ENCODE data around the gene BET1L. TPM values are rescaled to one million over a fixed set of nuclear protein-coding genes. Genes with fewer than 3 reads are reported as not detected.
"Not testable (repeated sequence)": the region's sequence is repeated elsewhere in the genome, so short reads cannot be mapped to it uniquely, and the experiment has no call there.

BET1L gene
- total RNA-seq, 1 donor: 20.6 TPM

DNA sequence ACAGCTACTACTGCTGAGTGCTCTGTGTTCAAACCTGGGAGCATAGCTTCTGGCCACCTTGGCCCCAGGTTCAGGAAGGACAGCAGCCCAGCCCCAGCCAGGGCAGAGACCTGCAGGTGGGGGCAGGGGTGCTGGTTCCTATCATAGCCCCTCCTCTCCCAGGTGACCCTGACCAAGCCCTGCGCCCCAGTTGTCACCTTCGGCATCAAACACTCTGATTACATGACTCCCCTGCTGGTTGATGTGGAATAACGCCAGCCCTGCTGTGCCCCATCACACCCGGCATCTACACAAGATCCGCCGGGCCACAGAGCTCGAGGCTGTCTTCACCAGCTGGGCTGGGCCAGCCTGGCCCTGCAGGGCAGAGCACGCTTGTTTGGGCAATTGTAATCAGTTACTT, 7.4 kb downstream of the BET1L start:
- H3K4me3 ChIP-seq (ENCODE audit: low read length): no peak overlapping the region
- no peaks in the 10 kb centered on the region for H3K27me3 ChIP-seq (ENCODE audit: insufficient read depth, low read length)
- H3K9me3 ChIP-seq (ENCODE audit: low read depth, low read length): no peaks in the 10 kb centered on the region
- H3K4me1 ChIP-seq (ENCODE audit: insufficient read depth, low read length): peaks cover 19% of the 10 kb centered on the region

- H3K4me1 ChIP-seq (ENCODE audit: insufficient read depth, low read length): peaks cover 19% of the 10 kb centered on the region
- no peaks in the 10 kb centered on the region for H3K27me3 ChIP-seq (ENCODE audit: insufficient read depth, low read length)
- H3K9me3 ChIP-seq (ENCODE audit: low read depth, low read length): no peaks in the 10 kb centered on the region
- H3K4me3 ChIP-seq (ENCODE audit: low read length): no peak overlapping the region
Measured at GRCh38 chr11:199004-199581, 8.1 kb downstream of the BET1L start.

DNA sequence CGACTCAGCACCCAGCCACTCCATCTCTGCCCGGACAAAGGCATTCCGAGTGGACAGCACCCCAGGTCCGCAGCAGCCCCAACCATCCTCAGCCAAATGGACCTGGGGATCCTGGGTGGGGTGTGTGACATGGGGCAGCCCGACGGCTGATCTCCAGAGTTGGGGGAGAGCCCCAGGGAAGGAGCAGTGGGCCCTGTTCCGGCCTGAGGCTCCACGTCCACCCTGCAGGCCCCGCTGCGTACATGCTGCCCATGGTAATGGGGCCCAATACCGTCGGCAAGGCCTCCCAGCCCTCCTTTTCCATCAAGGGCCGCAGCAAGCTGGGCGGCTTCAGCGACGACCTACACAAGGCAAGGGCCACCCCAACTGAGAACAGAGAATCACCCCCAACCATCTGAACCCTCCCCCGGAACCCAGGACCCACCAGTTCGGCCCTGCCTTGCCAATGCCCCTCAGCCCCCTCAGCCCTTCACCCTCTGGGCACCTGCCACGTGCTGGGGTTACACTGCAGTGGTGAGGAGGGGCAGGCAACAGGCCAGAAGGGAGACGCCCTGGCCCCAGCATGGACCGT, 8.9 kb downstream of the BET1L start:
- Histone ChIP-seq H3K4me3 (ENCODE audit: low read length) (no peak overlapping the region), H3K27me3 (ENCODE audit: insufficient read depth, low read length) (no peaks in the 10 kb centered on the region), H3K9me3 (ENCODE audit: low read depth, low read length) (no peaks in the 10 kb centered on the region), H3K4me1 (ENCODE audit: insufficient read depth, low read length) (peaks cover 19% of the 10 kb centered on the region)

GRCh38 chr11:197741-198235, 9.4 kb downstream of the BET1L start:
- Histone ChIP-seq H3K4me1 (ENCODE audit: insufficient read depth, low read length) (peaks cover 15% of the 10 kb centered on the region), H3K4me3 (ENCODE audit: low read length) (no peak overlapping the region), H3K27me3 (ENCODE audit: insufficient read depth, low read length) (no peaks in the 10 kb centered on the region), H3K9me3 (ENCODE audit: low read depth, low read length) (no peaks in the 10 kb centered on the region)

DNA sequence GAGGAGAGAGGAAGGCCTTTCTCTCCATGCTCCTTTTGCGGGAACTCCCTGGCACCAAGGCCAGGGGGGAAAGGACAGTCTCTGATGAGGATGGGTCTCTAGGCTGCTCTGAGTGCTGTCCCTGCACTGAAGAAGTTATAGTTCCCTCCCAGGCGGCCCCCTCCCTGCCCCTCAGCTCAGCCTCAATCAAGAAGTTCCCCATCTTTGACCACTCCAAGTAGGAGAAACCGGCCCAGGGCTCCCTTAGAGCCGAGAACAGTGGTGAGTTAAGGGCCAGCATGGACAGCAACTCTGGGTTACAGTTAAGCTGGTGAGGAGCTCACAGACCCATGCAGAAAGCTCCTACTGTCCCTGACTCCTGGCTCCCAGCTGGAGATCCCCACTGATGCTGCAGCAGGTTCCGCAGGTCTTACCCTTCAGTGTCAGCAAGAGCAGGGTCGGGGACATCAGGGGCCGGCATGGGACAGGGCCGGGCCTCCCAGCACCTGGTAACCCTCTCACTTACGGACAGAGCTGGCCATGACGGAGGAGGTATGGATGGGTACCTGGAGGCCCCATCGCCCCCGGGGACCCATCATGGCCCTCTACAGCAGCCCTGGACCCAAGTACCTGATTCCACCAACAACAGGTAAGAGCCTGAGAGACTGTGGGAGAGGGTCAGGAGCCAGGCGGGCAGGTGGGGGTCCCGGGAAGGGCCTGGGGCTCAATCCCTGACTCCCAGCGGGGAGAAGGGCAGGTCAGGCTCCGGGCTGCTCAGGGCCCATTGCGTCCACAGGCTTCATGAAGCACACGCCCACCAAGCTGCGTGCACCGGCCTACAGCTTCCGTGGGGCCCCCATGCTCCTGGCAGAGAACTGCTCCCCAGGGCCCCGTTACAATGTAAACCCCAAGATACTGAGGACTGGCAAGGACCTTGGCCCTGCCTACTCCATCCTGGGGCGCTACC, 10.1 kb downstream of the BET1L start:
- H3K4me1 ChIP-seq (ENCODE audit: insufficient read depth, low read length): peaks cover 8% of the 10 kb centered on the region
- H3K9me3 ChIP-seq (ENCODE audit: low read depth, low read length): no peaks in the 10 kb centered on the region
- H3K4me3 ChIP-seq (ENCODE audit: low read length): no peak overlapping the region
- H3K27me3 ChIP-seq (ENCODE audit: insufficient read depth, low read length): no peaks in the 10 kb centered on the region

DNA sequence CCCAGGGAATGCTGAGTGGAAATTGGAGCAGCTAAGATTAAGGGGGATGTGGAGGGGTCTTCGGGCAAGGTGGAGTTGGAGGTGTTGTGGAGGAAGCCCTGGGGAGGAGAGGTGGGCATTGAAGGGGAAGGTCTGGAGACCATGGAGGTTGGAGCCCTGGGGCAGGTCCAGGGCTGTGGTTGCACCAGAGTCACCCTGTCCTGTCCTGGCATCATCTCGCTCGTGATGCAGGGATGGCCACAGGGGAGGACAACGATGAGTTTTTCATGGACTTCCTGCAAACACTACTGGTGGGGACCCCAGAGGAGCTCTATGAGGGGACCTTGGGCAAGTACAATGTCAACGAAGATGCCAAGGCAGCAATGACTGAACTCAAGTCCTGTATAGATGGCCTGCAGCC, 13.7 kb downstream of the BET1L start:
- H3K4me3 ChIP-seq (ENCODE audit: low read length); H3K27me3 ChIP-seq (ENCODE audit: insufficient read depth, low read length); H3K4me1 ChIP-seq (ENCODE audit: insufficient read depth, low read length); H3K9me3 ChIP-seq (ENCODE audit: low read depth, low read length): not testable (repeated sequence)

- not testable (repeated sequence) for H3K9me3 ChIP-seq (ENCODE audit: low read depth, low read length); H3K4me3 ChIP-seq (ENCODE audit: low read length); H3K27me3 ChIP-seq (ENCODE audit: insufficient read depth, low read length); H3K4me1 ChIP-seq (ENCODE audit: insufficient read depth, low read length)
Measured at GRCh38 chr11:192674-193128, 14.5 kb downstream of the BET1L start, which contains the start of gene SCGB1C1. Gene SCGB1C1, plus strand, starts transcription at chr11:193078. Its CDS starts 22 bp downstream, at chr11:193100.

- not testable (repeated sequence) for H3K27me3 ChIP-seq (ENCODE audit: insufficient read depth, low read length); H3K4me3 ChIP-seq (ENCODE audit: low read length); H3K9me3 ChIP-seq (ENCODE audit: low read depth, low read length); H3K4me1 ChIP-seq (ENCODE audit: insufficient read depth, low read length)
Measured at GRCh38 chr11:191490-192478, 15.4 kb downstream of the BET1L start.

DNA sequence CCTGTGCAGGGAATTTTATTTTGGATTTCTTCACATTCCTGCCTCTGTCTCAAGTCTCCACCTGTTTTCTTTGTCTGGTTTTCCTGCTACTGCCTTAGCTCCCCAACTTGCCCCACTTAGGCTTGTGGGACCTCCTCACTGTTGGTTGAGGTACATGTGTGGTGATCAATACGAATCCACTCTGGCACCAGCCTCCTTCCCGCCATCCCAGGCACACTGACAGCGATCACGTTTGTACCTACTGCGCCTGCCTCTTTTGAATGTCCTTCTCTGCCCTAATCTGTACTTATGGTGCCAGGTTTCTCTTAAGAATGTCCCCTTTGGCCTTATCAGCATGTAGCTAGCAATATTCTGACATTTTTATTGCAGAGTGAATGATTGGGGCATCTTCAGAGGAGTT, 16.7 kb downstream of the BET1L start:
- H3K4me1 ChIP-seq (ENCODE audit: insufficient read depth, low read length); H3K9me3 ChIP-seq (ENCODE audit: low read depth, low read length); H3K27me3 ChIP-seq (ENCODE audit: insufficient read depth, low read length); H3K4me3 ChIP-seq (ENCODE audit: low read length): not testable (repeated sequence)

GRCh38 chr11:189843-190311, 17.3 kb downstream of the BET1L start:
- H3K9me3 ChIP-seq (ENCODE audit: low read depth, low read length); H3K4me1 ChIP-seq (ENCODE audit: insufficient read depth, low read length); H3K27me3 ChIP-seq (ENCODE audit: insufficient read depth, low read length); H3K4me3 ChIP-seq (ENCODE audit: low read length): not testable (repeated sequence)

DNA sequence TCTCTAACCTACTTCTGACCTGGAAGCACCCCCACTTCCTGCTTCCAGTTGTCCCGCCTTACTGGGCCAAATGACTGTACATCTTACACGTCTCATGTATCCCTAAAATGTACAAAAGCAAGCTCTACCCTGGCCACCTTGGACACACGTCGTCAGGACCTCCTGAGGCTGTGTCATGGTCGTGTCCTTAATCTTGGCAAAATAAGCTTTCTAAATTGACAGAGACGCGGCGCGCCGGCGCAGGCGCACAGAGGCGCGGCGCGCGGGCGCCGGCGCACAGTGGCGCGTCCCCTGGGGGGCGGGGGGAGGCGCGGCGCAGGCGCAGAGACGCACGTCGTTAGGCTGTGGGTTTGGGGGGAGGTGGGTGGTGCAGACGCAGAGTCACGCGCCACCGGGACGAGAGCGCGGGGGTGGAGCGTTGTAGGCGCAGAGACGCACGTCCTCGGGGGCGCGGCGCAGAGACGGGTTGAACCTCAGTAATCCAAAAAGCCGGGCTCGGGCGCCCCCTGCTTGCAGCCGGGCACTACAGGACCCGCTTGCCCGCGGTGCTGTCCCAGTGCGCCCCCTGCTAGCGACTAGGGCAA, 17.9 kb downstream of the BET1L start:
- H3K9me3 ChIP-seq (ENCODE audit: low read depth, low read length); H3K4me1 ChIP-seq (ENCODE audit: insufficient read depth, low read length); H3K4me3 ChIP-seq (ENCODE audit: low read length); H3K27me3 ChIP-seq (ENCODE audit: insufficient read depth, low read length): not testable (repeated sequence)

DNA sequence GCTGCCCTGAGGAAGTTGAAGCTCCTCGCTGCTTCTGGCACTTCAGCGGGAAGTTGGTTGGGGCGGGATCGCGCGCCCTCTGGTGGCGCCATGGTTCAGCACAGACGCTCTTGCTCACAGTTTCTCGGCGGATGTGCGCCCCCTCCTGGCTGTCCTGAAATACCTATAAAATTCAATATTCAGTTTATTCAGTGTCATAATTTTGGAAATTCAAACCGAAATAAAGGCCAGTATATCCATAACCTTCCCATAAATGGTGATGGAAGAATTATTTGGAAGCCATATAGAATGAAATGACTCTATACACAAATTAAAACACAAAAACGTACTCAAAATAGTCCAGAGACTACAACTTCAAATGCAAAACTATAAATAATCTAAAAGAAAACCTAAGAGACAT, 27.0 kb downstream of the BET1L start:
- H3K4me3 ChIP-seq (ENCODE audit: low read length); H3K27me3 ChIP-seq (ENCODE audit: insufficient read depth, low read length); H3K9me3 ChIP-seq (ENCODE audit: low read depth, low read length); H3K4me1 ChIP-seq (ENCODE audit: insufficient read depth, low read length): not testable (repeated sequence)

All from mononuclear cell (primary cell).